GM04504 (cell line): ENCODE data around the gene PIM3.

Experiments
- DNase-seq: peaks from one replicate; pipeline ENCODE4 v3.0.0-alpha.2; 2012; ENCODE audit warnings: low read depth

The PIM3 gene

DNA sequence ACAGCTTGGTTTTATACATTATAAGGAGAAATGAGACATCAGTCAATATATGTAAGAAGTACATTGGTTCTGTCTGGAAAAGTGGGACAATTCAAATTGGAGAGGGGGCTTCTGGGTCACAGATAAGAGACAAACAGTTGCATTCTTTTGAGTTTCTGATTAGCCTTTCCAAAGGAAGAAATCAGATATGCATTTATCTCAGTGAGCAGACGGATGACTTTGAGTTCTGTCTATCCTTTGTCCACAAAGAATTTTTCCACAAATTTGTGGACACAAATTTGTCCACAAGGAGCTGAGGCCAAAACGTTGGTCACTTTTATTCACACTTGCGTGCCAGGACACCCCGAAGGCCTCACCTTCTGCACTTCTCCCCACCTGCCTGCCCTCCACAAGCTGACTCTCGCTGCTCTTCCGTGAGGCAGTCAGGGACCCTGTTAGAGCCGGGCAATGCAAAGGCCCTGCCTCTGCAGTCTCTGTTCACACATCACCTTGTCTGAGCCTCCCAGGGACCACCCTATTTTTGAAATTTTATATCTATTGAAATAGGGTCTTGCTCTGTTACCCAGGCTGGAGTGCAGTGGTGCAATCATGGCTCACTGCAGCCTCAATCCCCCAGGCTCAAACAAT, 31.4 kb downstream of the PIM3 start:
- DNase-seq = no peak

DNA sequence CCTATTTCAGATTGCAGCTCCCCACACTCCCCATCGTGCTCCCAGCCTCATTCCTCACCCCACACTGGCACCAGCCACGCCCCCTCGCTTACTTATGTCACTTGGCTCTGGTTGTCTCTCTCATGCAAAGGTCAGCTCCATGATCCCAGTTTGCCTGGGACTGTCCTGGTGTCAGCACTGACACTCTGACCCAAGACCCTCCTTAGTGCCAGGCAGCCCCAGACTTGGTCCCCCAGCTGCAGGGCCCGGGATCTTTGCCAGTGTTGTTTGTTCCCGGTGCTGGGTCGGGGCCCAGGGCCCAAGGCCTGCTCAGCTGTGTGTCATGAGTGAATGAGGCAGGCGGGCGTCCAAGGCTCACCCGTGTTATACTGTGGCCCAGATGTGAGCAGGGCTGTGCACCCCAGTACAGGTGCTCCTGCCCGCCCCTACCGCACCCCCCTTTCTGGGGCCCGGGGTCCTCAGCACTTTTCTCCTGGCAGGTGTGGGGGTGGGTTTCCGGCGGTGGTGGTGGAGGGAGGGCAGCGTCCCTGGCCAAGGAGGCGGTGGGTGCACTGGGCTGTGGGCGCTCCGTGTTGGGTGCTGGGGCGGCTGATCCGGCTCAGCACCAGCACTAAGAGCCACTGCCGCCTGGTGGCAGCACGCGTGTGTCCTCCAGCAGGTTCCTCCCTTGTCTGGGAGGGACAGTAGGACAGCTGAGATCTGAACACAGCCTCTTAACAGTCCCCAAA, 32.5 kb downstream of the PIM3 start:
- DNase-seq = no peak

- DNase-seq = no peak
Measured at GRCh38 chr22:49993649-49994360, 33.2 kb downstream of the PIM3 start.

DNA sequence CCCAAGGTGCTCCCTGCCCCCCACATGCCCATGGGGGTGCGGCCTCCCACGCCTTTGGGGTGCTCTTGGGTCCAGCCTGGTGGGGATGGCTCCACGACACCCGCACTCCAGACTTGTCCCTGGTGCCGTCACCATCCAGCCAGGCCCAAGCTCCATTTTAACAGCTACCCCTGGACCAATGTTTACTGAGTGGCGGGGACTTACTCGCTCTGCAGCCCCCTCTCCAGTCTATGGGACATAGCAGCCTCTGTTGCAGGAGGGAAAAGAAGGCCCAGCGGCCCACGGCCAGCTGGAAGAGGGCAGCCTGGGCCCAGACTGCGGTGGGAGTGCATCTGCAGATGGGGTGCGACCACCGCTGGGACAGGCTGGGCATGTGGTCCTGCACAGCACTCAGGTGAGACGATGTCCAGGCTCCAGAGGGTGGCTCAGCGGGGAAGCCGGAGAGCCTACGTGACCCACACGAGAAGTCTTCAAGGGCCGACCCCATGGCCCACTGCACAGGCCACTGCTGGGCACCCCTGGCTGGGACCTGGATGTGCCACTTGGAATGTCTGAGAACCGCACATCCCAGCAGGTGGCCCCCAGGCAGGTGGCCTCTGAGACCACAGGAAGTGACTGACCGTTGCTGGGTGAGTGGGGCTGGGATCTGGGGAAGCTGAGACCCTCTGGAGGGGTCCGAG, 33.9 kb downstream of the PIM3 start:
- no peak for DNase-seq

- DNase-seq = no peak
Measured at GRCh38 chr22:49995041-49995360, 34.4 kb downstream of the PIM3 start.

GRCh38 chr22:49995361-49996118, 35.0 kb downstream of the PIM3 start:
- DNase-seq = no peak

DNA sequence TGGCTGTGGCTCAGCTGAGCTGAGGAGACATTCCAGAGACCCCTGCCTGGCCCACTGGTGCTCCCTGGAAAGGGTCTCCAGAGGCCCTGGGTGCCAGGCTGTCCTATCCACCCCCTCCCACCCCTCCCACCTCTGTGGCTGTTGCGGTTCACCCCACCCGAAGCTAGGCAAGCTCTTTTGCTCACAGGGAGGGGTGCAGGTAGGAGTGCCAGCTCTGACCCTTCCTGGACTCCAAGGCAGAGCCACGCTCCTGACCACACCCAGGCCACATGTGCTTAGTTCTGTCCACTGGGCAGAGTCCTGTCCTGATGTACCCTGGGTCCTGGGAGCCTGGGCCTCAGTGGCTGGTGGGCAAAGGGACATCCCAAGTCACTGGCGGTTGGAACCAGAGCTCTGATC, 35.5 kb downstream of the PIM3 start:
- no peak for DNase-seq

GRCh38 chr22:49996518-49997250, 36.1 kb downstream of the PIM3 start:
- no peak for DNase-seq

DNA sequence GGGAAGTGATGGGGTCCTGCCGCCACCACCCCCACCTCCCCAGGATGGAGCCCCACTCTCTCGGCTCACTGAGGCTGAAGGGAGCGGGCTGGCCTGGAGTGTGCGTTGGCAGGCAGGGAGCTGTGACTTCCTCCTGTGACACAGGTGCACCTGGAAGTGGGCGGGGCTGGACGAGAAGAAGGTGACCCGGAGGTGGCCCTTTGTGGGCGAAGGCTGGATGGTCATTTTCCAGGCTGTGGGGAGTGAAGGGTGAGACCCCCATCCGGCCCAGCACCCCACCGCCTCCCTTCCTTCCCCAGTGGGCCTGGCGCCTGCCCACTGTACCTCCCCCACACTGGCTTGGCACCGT, 36.7 kb downstream of the PIM3 start:
- no peak for DNase-seq

GRCh38 chr22:49997932-49998717, 37.6 kb downstream of the PIM3 start:
- DNase-seq = no peak

GRCh38 chr22:49998718-49999062, 38.1 kb downstream of the PIM3 start:
- DNase-seq = no peak

DNA sequence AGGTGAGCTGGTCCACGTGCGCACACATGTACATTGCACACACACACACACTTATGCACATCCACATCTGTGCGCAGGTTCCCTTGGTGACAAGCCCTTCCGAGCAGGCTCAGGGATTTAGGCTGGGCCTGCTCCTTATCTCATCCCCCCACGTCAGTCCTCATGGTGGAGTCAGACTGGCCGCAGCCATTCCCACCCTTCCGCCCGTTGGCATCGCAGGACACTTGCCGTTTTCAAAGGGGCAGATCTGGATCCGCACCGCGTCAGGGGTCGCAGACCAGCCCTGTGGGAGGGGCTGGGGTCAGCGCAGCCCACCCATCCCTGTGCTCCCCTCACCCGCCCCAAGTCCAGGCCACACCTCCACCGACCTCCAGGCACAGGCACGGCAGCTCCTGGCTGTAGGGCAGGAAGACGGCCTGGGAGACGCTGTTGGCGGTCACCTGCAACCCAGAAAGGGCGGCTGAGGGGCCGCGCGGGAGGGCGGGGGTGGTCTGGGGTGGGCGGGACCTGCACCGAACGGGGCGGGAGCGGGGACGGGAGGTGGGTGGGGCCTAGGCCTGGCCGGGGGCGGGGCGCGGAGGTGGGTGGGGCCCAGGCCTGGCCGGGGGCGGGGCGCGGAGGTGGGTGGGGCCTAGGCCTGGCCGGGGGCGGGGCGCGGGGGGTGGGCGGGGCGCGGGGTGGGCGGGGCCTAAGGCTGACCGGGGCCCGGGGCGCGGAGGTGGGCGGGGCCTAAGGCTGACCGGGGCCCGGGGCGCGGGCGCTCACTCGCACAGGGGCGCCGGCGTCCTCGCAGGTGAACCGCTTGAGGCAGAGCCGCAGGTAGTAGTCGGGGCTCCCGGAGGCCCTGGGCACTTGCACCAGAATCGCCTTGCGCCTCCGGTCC, 38.7 kb downstream of the PIM3 start:
- no peak for DNase-seq

DNA sequence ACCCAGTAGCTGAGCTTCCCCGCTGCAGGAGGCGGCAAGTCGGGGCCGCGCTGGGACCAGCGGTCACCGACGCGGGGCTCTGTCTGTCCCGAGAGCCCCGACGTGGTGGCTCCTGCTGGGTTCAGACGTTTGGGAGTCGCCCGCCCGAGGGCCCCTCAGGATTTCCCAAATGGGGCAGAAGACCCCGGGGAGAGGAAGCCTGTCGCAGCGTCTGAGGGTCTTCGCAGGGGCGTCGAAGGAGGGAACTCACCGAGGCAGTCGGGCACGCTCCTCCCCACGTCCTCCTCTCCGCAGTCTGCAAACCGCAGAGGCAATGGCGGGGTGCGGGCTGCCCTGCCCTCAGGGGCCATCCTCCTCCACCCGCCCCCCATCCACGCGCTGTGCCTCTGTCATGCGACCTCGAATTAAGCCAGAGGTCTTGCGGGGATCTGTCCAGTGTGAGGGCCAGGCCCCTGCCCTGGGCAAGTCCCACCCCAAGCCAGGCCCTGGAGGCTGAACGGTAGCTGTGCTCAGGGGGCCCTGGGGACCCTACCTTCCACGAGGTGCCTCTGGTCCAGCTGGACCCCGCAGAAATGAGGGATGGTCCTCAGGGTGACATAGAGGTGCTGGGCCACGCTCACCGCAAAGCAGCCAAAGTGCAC, 39.5 kb downstream of the PIM3 start:
- no peak for DNase-seq

DNA sequence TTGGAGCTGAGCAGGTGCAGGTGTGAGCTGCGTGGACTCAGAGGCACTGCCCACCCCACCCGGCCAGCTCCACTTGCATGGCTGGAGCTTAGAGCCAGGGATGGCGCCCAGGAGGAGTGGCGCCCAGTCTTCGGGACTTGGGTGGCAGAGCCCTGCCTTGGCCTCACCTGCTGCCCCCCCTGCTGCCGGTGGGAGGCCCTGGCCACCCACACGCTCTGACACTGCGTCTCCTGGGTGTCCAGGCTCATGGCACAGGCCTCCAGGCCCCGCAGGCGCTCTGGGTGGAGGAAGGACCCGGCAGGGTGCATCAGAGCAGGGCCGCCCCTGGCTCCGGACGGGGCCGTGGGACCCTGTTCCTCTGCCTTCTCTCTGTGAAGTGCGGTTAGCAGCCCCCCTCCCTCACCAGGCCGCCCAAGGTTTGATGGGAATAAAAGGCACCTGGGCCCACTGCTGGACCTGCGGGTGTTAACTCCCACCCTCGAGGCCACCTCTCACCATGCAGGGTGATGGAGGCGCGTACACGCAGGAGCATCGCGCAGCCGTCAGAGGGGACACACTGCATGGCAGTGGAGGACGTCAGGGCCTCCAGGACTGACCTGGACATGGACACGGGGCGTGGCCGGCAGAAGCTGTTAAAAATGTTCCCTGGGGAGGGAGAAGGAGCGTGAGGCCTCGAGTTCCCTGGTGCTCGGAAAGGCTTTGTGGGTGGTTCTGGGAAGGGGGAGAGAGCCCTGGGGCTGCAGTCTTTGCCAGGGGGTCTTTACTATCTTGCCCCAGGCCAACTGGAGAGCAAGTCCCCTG, 40.2 kb downstream of the PIM3 start:
- DNase-seq = no peak

DNA sequence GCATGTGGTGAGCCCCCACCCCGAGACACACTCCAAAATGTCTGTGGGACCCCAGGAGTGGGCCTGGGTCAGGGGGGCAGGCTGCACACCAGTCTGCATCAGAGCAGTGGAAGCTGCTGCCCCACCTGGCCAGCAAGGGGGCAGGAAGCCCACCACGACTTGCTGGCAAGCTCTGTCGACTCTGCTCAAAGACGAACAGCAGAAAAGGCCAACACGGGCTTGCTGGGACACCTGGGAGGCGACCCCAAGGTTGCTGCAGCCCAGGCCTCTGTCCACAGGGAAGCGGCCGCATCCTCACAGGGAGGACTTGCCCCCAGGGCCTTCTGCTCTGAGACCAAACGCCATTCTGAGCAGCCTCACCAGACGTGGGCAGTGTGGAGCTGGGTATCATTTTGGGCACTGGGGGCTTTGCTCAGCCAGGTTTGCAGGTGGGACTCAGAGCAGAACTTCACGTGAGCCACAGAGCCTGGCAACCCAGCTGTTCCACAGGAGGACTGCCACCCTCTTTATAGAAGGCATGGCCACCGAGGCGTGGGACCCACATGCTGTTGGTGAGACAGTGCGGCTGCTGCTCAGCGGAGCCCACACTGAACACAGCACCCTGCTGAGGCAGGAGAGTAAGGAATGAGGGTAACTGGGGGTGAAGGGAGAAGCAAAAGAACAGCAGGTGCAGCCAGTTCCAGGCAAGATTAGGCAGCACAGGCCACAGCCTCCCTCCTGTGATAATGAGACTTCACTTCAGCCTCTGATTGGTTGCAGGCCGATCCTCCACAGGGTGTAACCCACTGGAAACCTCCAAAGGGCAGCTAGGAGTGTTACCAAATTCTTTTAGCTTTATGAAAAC, 41.0 kb downstream of the PIM3 start:
- no peak for DNase-seq

DNA sequence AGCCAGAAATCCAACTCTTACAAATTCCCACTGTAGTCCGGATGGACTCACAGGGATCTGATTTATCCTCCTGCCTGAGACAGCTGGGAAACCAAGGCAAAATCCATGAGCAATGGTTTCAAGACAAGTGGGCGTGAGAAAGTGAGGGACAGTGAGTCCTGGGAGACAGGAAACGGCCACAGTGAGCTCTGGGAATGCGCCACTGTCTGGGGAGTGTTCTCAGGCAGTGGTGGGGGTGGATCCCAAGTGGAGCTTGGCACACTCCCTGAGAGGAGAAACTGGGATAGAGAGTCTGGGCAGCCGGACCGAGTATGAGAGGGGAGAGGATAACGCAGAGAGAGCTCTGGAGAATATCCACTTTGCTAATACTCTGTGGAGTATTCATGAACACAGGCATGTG, 42.2 kb downstream of the PIM3 start:
- DNase-seq = no peak

- no peak for DNase-seq
Measured at GRCh38 chr22:50004918-50005317, 44.3 kb downstream of the PIM3 start.
